K562 (cell line): ENCODE measurements around the gene MEPE.

Experiments used
- CTCF ChIP-seq, 3 experiments: IDR thresholded peaks in 2 of 3; conservative IDR thresholded peaks in 1 of 3; 2 replicates each; pipeline ENCODE4 v1.5.1; 2011 to 2012; ENCODE audit warnings: low read length in 3 of 3, mild to moderate bottlenecking in 3 of 3, control low read depth in 2 of 3, improper control_type of control experiment in 1 of 3, inconsistent platforms in 1 of 3, low read depth in 1 of 3, mixed read lengths in 1 of 3, moderate library complexity in 1 of 3; ENCODE audit not compliant: insufficient read depth in 2 of 3
- FOXM1 ChIP-seq, 2 experiments: fragments of 450-650 bp in 1 of 2; sonication (generic) in 1 of 2; formaldehyde crosslinking in 1 of 2; IDR thresholded peaks; 2 replicates each; pipeline versions ENCODE4 v1.6.1 to v1.9.0; 2017 to 2022; ENCODE audit warnings: low read depth in 2 of 2, mild to moderate bottlenecking in 2 of 2, missing genetic modification reagents in 1 of 2, moderate library complexity in 1 of 2
- MYC ChIP-seq, 2 experiments: fragments of 250-450 bp in 1 of 2; sonication (Bioruptor Pico) in 1 of 2; IDR thresholded peaks; 2 replicates each; pipeline versions ENCODE4 v1.5.1 to v1.6.1; 2012 to 2021; ENCODE audit warnings: low read depth in 2 of 2, borderline replicate concordance in 1 of 2, improper control_type of control experiment in 1 of 2, low read length in 1 of 2, mild to moderate bottlenecking in 1 of 2, moderate library complexity in 1 of 2
- NR3C1 ChIP-seq: sonication (generic); formaldehyde crosslinking; IDR thresholded peaks from 2 replicates; pipeline ENCODE4 v1.8.1; 2022; ENCODE audit warnings: missing genetic modification reagents
- PCBP1 ChIP-seq: fragments of 200-400 bp; formaldehyde crosslinking; IDR thresholded peaks from 2 replicates; pipeline ENCODE4 v1.6.1; 2018; ENCODE audit warnings: mild to moderate bottlenecking, low read depth, low read length; ENCODE audit not compliant: poor library complexity, severe bottlenecking
- ZNF584 ChIP-seq: fragments of 200-800 bp; sonication (Bioruptor generic); IDR thresholded peaks from 2 replicates; pipeline ENCODE4 v1.6.1; 2016; ENCODE audit warnings: low read depth, mild to moderate bottlenecking, missing genetic modification characterization, missing compliant biosample characterization

DNA sequence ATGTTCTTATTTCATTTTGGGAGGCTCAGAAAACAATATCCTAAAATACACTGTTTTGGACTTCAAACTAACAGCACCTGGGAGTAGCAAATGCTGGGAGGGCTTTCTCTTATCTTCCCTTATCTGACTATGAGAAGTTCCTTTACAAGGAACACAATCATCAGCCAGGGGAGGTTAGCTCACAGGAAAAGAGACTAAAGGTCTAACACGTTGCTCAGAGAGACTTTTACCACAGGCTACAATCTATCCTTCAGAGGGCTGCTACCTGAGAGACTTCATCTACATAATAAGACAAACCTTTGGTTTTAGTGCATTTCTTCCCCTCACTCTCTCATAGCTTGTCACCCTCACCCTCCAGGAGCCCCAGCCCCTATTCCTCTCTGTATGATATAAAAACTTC, 35.8 kb downstream of the MEPE start:
- TF ChIP-seq PCBP1 (no peak), MYC (IDR thresholded peaks at IDR 0.05; ENCODE audit: low read depth, low read length) (no peak), MYC (CRISPR knock-in tag; IDR thresholded peaks at IDR 0.05; ENCODE audit: borderline replicate concordance, low read depth) (no peak), NR3C1 (no peak), CTCF (IDR thresholded peaks at IDR 0.05 in 2 of 3, conservative IDR thresholded peaks at IDR 0.05 in 1 of 3; ENCODE audit: insufficient read depth in 2 of 3, low read depth in 1 of 3, low read length in 3 of 3) (no peak), FOXM1 (IDR thresholded peaks at IDR 0.05; ENCODE audit: low read depth) (no peak), FOXM1 (CRISPR knock-in tag; IDR thresholded peaks at IDR 0.05; ENCODE audit: low read depth) (no peak), ZNF584 (CRISPR knock-in tag) (no peak)
